GM19395 (cell line): ENCODE measurements around the gene PRAMEF14.
"Not testable (repeated sequence)": the region's sequence is repeated elsewhere in the genome, so short reads cannot be mapped to it uniquely, and the experiment has no call there.

ENCODE experiments used
- ATAC-seq: cut with Tn5 transposase; IDR thresholded peaks from one replicate; pipeline ENCODE4 v1.9.1; 2021; ENCODE audit warnings: mild to moderate bottlenecking, moderate library complexity; ENCODE audit not compliant: unreplicated experiment

PRAMEF14 gene

DNA sequence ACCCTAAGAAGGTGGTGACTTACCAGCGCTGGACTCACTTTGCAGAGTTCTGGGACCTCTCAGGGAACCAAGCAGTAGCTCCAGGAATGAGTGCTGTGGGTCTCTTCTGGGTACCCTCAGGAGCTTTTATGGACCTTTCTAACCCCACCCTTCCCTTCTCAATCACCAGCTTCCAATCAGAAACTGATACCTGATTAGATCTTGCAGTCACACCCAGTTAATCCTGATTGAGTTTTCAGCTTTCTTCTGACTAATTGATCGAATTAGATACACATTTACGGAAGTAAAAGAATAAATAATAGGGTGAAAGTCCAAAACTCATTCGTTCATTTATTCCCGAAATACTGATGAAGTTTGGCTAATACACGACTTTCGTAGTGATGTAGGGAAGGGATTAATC lies at the start of gene PRAMEF14:
TSS of gene PRAMEF14 (minus strand) at position 101 of the 400 bp plus-strand sequence. CDS start 1,820 bp downstream, outside the sequence.
- not testable (repeated sequence) for ATAC-seq

DNA sequence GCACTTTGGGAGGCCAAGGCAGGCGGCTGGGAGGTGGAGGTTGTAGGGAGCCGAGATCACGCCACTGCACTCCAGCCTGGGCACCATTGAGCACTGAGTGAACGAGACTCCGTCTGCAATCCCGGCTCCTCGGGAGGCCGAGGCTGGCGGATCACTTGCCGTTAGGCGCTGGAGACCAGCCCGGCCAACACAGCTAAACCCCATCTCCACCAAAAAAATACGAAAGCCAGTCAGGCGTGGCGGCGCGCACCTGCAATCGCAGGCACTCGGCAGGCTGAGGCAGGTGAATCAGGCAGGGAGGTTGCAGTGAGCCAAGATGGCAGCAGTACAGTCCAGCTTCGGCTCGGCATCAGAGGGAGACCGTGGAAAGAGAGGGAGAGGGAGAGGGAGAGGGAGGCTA lies 48.4 kb upstream of the PRAMEF14 start:
- not testable (repeated sequence) for ATAC-seq

DNA sequence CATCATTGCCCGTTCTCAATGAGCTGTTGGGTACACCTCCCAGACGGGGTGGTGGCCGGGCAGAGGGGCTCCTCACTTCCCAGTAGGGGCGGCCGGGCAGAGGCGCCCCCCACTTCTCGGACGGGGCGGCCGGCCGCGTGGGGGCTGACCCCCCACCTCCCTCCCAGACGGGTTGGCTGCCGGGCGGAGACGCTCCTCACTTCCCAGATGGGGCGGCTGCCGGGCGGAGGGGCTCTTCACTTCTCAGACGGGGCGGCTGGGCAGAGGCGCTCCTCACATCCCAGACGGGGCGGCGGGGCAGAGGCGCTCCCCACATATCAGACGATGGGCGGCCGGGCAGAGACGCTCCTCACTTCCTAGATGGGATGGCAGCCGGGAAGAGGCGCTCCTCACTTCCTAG lies 47.8 kb upstream of the PRAMEF14 start:
- ATAC-seq, result not testable (repeated sequence)

GRCh38 chr1:13393004-13393403 lies 46.1 kb upstream of the PRAMEF14 start:
- not testable (repeated sequence) for ATAC-seq

DNA sequence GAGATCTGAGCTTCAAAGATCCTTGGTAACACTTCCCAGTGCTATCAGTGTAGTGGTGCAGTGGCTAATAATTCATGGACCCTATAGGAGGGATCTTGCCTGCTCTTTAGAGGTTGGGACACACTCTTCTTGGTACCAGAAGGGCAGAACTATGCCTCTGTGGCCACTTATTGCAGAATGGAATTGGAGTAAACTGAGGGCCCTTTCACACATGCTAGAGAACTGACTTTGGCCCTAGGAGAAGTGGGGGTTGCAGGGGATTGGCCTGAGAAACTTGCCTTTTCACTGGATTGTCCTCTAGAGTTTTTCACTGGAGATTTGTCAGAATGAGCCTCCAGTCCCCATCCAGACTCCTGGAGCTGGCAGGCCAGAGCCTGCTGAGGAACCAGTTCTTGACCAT lies 42.4 kb upstream of the PRAMEF14 start, which contains the start of gene PRAMEF17:
TSS of gene PRAMEF17 (plus strand) at position 301 of the 400 bp plus-strand sequence. CDS start at position 327, 26 bp downstream.
- ATAC-seq, result not testable (repeated sequence)

DNA sequence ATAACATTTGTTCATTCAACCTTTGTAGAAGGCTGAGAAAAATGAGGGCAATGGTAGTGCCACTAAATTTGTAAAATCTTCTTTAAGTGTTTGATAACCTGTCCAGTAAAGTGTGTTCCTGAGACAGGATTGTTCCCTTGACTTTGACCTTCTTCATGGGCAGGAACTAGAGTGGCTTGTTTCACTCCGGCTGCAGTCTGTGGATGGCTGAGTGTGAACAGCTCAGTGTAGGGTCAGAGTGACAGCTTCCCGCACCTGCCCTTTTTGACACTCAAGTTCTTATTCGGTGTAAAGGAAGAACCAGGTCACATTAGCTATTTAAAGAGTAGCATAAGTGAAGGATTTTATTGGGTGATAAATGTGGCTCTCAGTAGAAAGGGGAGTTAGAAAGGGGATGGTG lies 33.4 kb upstream of the PRAMEF14 start:
- not testable (repeated sequence) for ATAC-seq

GRCh38 chr1:13378983-13379382 lies 32.0 kb upstream of the PRAMEF14 start:
- ATAC-seq, result not testable (repeated sequence)

- not testable (repeated sequence) for ATAC-seq
Observed at GRCh38 chr1:13368544-13368943, 21.6 kb upstream of the PRAMEF14 start.

DNA sequence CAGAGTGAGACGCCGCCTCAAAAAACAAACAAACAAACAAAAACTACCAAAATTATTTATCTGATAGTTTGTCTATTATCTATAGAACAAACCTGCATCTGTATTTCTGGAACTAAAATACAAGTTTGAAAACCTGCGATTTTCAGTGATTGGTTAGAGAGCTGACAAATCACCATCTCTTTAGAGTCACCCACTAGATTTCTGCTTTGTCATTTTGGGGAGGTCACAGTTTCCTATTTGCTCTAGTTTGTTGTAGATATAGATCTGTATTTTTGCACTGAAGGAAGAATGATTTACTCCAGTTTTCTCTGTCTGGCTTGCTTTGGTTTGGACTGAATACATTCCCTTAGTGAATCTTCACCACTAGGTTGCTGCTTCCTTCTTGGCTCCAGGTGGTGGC lies 19.6 kb upstream of the PRAMEF14 start:
- not testable (repeated sequence) for ATAC-seq

GRCh38 chr1:13364928-13365327 lies 18.0 kb upstream of the PRAMEF14 start:
- not testable (repeated sequence) for ATAC-seq

GRCh38 chr1:13362364-13362763 lies 15.4 kb upstream of the PRAMEF14 start:
- not testable (repeated sequence) for ATAC-seq

- ATAC-seq, result not testable (repeated sequence)
Observed at GRCh38 chr1:13356774-13357173, 9.8 kb upstream of the PRAMEF14 start.

DNA sequence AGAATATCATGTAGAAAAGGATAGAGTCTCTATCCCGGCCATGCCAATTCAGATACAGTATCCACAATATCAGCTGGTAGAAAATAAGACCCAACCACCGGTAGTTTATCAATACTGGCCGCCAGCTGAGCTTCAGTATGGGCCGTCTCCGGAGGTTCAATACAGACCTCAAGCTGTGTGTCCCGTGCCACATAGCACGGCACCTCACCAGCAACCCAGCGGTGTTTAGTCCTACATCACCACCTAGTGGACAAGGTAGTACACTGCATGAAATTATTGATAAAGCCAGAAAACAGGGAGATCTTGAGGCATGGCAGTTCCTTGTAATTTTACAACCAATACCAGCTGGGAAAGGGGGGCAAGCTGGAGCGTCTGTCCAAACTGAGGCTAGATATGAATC lies 7.5 kb upstream of the PRAMEF14 start:
- not testable (repeated sequence) for ATAC-seq

DNA sequence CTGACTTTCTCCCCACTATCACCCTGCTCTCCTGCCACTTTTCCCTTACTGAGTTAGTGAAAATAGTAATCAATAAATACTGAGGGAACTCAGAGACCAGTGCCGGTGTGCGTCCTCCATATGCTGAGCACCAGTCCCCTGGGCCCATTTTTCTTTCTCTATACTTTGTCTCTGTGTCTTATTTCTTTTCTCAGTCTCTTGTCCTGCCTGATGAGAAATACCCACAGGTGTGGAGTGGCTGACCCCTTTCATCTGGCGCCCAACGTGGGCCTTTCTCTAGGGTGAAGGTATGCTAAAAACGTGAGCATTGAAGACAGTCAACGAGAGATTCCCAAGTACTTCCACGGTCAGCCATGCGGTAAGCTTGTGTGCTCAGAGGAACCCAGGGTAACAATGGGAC lies 6.5 kb upstream of the PRAMEF14 start:
- ATAC-seq, result not testable (repeated sequence)

DNA sequence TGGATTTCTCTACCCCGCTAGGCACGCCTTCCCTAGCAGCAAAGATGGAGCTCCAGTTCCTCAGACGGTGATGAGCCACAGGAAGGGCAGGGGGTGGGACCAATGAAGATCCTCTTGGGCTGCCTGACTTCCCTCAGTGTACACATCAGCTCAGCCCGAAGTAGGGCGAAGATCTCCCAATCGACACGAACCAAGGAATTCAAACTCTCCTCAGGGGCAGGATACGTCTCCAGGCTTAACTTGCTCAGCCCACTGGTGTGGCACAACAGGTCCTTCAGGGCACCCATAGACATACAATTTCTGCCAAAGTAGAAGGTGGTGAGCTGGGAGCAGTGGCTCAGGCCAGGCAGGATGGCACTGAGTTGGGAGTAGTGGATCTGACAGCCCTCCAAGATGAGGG lies 4.4 kb downstream of the PRAMEF14 start:
- ATAC-seq, result not testable (repeated sequence)

GRCh38 chr1:13315281-13315680 lies 31.7 kb downstream of the PRAMEF14 start, which contains the start of gene PRAMEF15:
PRAMEF15 (plus strand) TSS chr1:13315581; CDS start chr1:13318408, 2,827 bp downstream.
- not testable (repeated sequence) for ATAC-seq

- ATAC-seq, result not testable (repeated sequence)
Observed at GRCh38 chr1:13303239-13303638, 43.7 kb downstream of the PRAMEF14 start, which contains the start of gene PRAMEF33. PRAMEF33 (plus strand) TSS chr1:13303539; CDS start chr1:13305955, 2,416 bp downstream.

GRCh38 chr1:13302197-13302596 lies 44.7 kb downstream of the PRAMEF14 start:
- ATAC-seq, result not testable (repeated sequence)

DNA sequence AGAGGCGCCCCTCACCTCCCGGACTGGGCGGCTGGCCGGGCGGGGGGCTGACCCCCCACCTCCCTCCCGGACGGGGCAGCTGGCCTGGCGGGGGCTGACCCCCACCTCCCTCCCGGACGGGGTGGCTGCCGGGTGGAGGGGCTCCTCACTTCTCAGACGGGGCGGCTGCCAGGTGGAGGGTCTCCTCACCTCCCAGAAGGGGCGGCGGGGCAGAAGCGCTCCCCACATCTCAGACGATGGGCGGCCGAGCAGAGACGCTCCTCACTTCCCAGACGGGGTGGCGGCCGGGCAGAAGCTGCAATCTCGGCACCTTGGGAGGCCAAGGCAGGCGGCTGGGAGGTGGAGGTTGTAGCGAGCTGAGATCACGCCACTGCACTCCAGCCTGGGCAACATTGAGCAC lies 48.2 kb downstream of the PRAMEF14 start:
- ATAC-seq, result not testable (repeated sequence)

DNA sequence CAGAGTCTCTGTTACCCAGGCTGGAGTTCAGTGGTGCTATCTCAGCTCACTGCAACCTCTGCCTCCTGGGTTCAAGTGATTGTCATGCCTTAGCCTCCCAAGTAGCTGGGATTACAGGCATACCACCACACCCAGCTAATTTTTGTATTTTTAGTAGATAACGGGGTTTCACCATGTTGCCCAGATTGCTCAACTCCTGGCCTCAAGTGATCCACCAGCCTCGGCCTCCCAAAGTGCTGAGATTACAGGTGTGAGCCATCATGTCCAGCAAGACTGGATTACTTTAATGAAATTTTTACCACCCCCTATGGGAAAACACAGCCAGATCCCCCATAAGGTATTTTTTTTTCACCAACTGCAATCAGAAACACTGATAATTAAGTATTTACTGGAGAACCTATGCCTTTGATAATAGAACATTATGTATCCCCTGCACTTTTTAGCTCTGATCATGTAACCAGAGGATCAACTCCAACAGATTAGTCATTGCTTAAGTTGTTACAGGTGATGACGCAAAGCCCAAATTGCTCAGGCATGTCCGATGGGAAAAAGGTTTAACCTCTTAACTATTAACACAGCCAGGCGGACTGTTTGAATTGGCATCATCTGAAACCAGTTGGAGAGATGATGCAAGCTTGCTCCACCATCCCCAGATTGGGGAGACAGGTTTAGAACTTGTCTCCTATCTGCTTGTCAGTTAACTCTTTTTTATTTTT lies 49.6 kb downstream of the PRAMEF14 start:
- ATAC-seq, result not testable (repeated sequence)
